Measurements from ENCODE around the gene GOPC. TPM values are rescaled to one million over a fixed set of nuclear protein-coding genes. Genes with fewer than 3 reads are reported as not detected.

GOPC gene
- total RNA-seq, 1 experiment from 2014 or later: 18.7 TPM

GRCh38 chr6:117546674-117547073 is 55.6 kb downstream of the GOPC start (continued):
- TF ChIP-seq ZNF532 (CRISPR knock-in tag; IDR thresholded peaks at IDR 0.05; ENCODE audit: borderline replicate concordance): no peak
- no peak for TF ChIP-seq OVOL2 (CRISPR knock-in tag; IDR thresholded peaks at IDR 0.05; ENCODE audit: borderline replicate concordance)

GRCh38 chr6:117545161-117545595 is 57.1 kb downstream of the GOPC start:
- H3K36me3 Mint-ChIP-seq: peaks cover 4% of the 10 kb centered on the region
- no peak overlapping the region for H3K4me3 Mint-ChIP-seq
- peaks cover 12% of the 10 kb centered on the region for H3K27me3 Mint-ChIP-seq (ENCODE audit: low read depth)
- POLR2A ChIA-PET: no interaction called here
- ATAC-seq (no peak), DNase-seq (ENCODE audit: low spot score) (no peak)
- no peak for TF ChIP-seq AR (CRISPR knock-in tag; IDR thresholded peaks at IDR 0.05)
- TF ChIP-seq TEAD4 (CRISPR knock-in tag; IDR thresholded peaks at IDR 0.05): no peak
- TF ChIP-seq CBFB (CRISPR knock-in tag; IDR thresholded peaks at IDR 0.05; ENCODE audit: low read depth): no peak
- no peak for TF ChIP-seq NR3C1 (CRISPR knock-in tag; conservative IDR thresholded peaks at IDR 0.05; ENCODE audit: low read depth)
- no peak for TF ChIP-seq RELA (CRISPR knock-in tag; IDR thresholded peaks at IDR 0.05; ENCODE audit: borderline replicate concordance)
- no peak for TF ChIP-seq ARID4B (CRISPR knock-in tag; IDR thresholded peaks at IDR 0.05; ENCODE audit: borderline replicate concordance)
- TF ChIP-seq ZNF532 (CRISPR knock-in tag; IDR thresholded peaks at IDR 0.05; ENCODE audit: borderline replicate concordance): no peak
- no peak for TF ChIP-seq ZSCAN18 (CRISPR knock-in tag; IDR thresholded peaks at IDR 0.05)
- no peak for TF ChIP-seq NFYB (CRISPR knock-in tag; conservative IDR thresholded peaks at IDR 0.05; ENCODE audit: low read depth)
- TF ChIP-seq FOXK1 (CRISPR knock-in tag; IDR thresholded peaks at IDR 0.05): no peak
- TF ChIP-seq SMAD3 (CRISPR knock-in tag; IDR thresholded peaks at IDR 0.05; ENCODE audit: borderline replicate concordance): no peak
- TF ChIP-seq ZNF232 (CRISPR knock-in tag; IDR thresholded peaks at IDR 0.05): no peak
- TF ChIP-seq TCF7 (CRISPR knock-in tag; IDR thresholded peaks at IDR 0.05; ENCODE audit: low read depth): no peak
- TF ChIP-seq FOXP1 (CRISPR knock-in tag; IDR thresholded peaks at IDR 0.05; ENCODE audit: borderline replicate concordance): no peak
- no peak for TF ChIP-seq JUN (CRISPR knock-in tag; IDR thresholded peaks at IDR 0.05)
- TF ChIP-seq E2F4 (CRISPR knock-in tag; IDR thresholded peaks at IDR 0.05; ENCODE audit: borderline replicate concordance, low read depth): no peak
- CTCF ChIA-PET: interaction anchor here (1.1 kb wide), 1 partner anchor 14 kb away, joined by 3 read pairs; no protein-coding TSS in a partner anchor
- no peaks in the 10 kb centered on the region for H3K9me3 Mint-ChIP-seq
- H3K4me1 Mint-ChIP-seq: peaks cover 25% of the 10 kb centered on the region
- H3K27ac Mint-ChIP-seq: no peak overlapping the region
